ENCODE measurements around the gene EIF4ENIF1.
"Not testable (repeated sequence)": the region's sequence is repeated elsewhere in the genome, so short reads cannot be mapped to it uniquely, and the experiment has no call there.

EIF4ENIF1 gene

GRCh38 chr22:31442768-31443489 lies 46.7 kb downstream of the EIF4ENIF1 start:
- no peak for DNase-seq

- no peak for DNase-seq
Observed at GRCh38 chr22:31441652-31442051, 48.0 kb downstream of the EIF4ENIF1 start.

GRCh38 chr22:31440681-31441080 lies 49.0 kb downstream of the EIF4ENIF1 start:
- no peak for DNase-seq

GRCh38 chr22:31439808-31440207 lies 49.8 kb downstream of the EIF4ENIF1 start:
- no peak for DNase-seq

GRCh38 chr22:31436132-31436531 lies 53.5 kb downstream of the EIF4ENIF1 start:
- no peak for DNase-seq

GRCh38 chr22:31431950-31432349 lies 57.7 kb downstream of the EIF4ENIF1 start:
- no peak for DNase-seq

GRCh38 chr22:31425331-31426050 lies 64.2 kb downstream of the EIF4ENIF1 start:
- no peak for DNase-seq

GRCh38 chr22:31402350-31402749 lies 87.3 kb downstream of the EIF4ENIF1 start:
- not testable (repeated sequence) for DNase-seq

- DNase-seq, result peak in 2 of 4 experiments; percentile 10 to 14
Observed at GRCh38 chr22:31400023-31400397, 89.6 kb downstream of the EIF4ENIF1 start.

- peak; percentile 97 to 98 (median 98) for DNase-seq
Observed at GRCh38 chr22:31399211-31400022, 90.2 kb downstream of the EIF4ENIF1 start, which contains the start of gene DRG1. DRG1 (plus strand) TSS chr22:31399604; CDS start chr22:31399684, 80 bp downstream.

- peak in 3 of 4 experiments; percentile 4 to 27 (median 6) for DNase-seq
Observed at GRCh38 chr22:31398231-31398630, 91.4 kb downstream of the EIF4ENIF1 start.

GRCh38 chr22:31394326-31394725 lies 95.3 kb downstream of the EIF4ENIF1 start:
- DNase-seq, result no peak

- DNase-seq, result no peak
Observed at GRCh38 chr22:31393893-31394292, 95.7 kb downstream of the EIF4ENIF1 start.

All from suppressor macrophage (primary cell).